Measurements from ENCODE around the gene ASIC4. TPM values are rescaled to one million over a fixed set of nuclear protein-coding genes. Genes with fewer than 3 reads are reported as not detected.

ASIC4 gene
- total and polyA plus RNA-seq, 2 of the 13 experiments (the other 11 are each of a cell fraction or from before 2014, with no cell fraction given) = 0.03 TPM; not detected in 1

GRCh38 chr2:219553168-219553417 is 38.8 kb downstream of the ASIC4 start (continued):
- TF ChIP-seq NFAT5 (CRISPR knock-in tag; IDR thresholded peaks at IDR 0.05) = 0 out of 2 replicates have a peak, but pooled peaks have one; percentile 1
- TF ChIP-seq FOXC1 (CRISPR knock-in tag; IDR thresholded peaks at IDR 0.05; ENCODE audit: borderline replicate concordance) = peak; percentile 7; the same call in 1 of the 2 replicates

- CTCF ChIA-PET (ENCODE audit: low intra/inter-chr PET ratio, low total read pairs) = interaction anchor here (2.4 kb wide), 1 partner anchor 12 kb away, joined by 9 read pairs; no protein-coding TSS in a partner anchor
- peak overlapping the region in 1 of 3 experiments; percentile 79; a peak in 1 of 6 replicates for H3K4me3 ChIP-seq (replicated peaks in 1 of 3; ENCODE audit: insufficient read depth in 1 of 3, low read depth in 2 of 3, low read length in 3 of 3)
- in situ Hi-C loops (cut with HindIII; ENCODE audit: extremely low pct_ligation_motif_present, low pct_unique_long_range_greater_than_20kb) = no loop called here
- TF ChIP-seq ZBTB40 (IDR thresholded peaks at IDR 0.05) = no peak
- no peak for TF ChIP-seq ZBTB40 (CRISPR knock-in tag; IDR thresholded peaks at IDR 0.05)
- no peak for TF ChIP-seq XBP1 (CRISPR knock-in tag; IDR thresholded peaks at IDR 0.05)
These were observed 39.2 kb downstream of the ASIC4 start for GRCh38 chr2:219553463-219553963.

More at GRCh38 chr2:219553463-219553963, 39.2 kb downstream of the ASIC4 start:
- BruUV-seq (replicated peaks) = no TSS peak
- Histone ChIP-seq H3K9me3 (ENCODE audit: low read length) (no peaks in the 10 kb centered on the region), H3K4me2 (ENCODE audit: low read depth, low read length) (peak overlapping the region; percentile 90), H4K20me1 (ENCODE audit: insufficient read depth, low read length) (no peaks in the 10 kb centered on the region), H3K79me2 (ENCODE audit: insufficient read depth, low read length) (no peaks in the 10 kb centered on the region), H3K9ac (ENCODE audit: insufficient read depth, low read depth, low read length) (peak overlapping the region; percentile 60; the same call in 1 of the 2 replicates), H2AFZ (ENCODE audit: low read length) (no peak overlapping the region), H3K36me3 (replicated peaks in 1 of 2; ENCODE audit: control insufficient read depth in 1 of 2, insufficient read depth in 2 of 2, low read length in 2 of 2) (peaks cover 4 to 15% of the 10 kb centered on the region in 2 experiments; a peak in 3 of 5 replicates), H3K27me3 (ENCODE audit: control insufficient read depth in 1 of 2, insufficient read depth in 2 of 2, low read length in 2 of 2) (no peaks in the 10 kb centered on the region), H3K4me1 (ENCODE audit: insufficient read depth, low read length) (peaks cover 22% of the 10 kb centered on the region), H3K27ac (ENCODE audit: extremely low read length, insufficient read depth, low read length) (no peak overlapping the region)
- intact Hi-C loops (cut with micrococcal nuclease; ENCODE audit: unreplicated experiment) = no loop called here
- no peak for FAIRE-seq
- WGBS (ENCODE audit: low lambda C conversion rate) = 92% methylated on average over 12 of the region's 12 CpGs
- no peak for DNase-seq (ENCODE audit: low spot score)
- POLR2A ChIA-PET = interaction anchor here (1.9 to 3.3 kb wide), 3 partner anchors 44 to 166 kb away, joined by 8 to 22 read pairs (median 11); partner anchors contain the start of genes DNPEP, GMPPA and STK11IP
- ATAC-seq = no peak

Measured in HepG2 (cell line).